PC-9 (cell line): Measurements from ENCODE around the gene POU6F2. TPM values are rescaled to one million over a fixed set of nuclear protein-coding genes. Genes with fewer than 3 reads are reported as not detected.

Experiments
- BruUV-seq: library from RNA; stranded (reverse); fragments of 400-500 nt; replicated peaks from 2 replicates; lab custom pipeline; 2021; lab: Mats Ljungman, UMichigan
- CTCF ChIA-PET: fragments of 300-600 bp; sonication (Branson Sonifier 250); formaldehyde crosslinking; loops from one replicate; lab custom pipeline; 2022; ENCODE audit warnings: antibody characterized with exemption; lab: Charles Lee
- POLR2A ChIA-PET: fragments of 300-600 bp; sonication (Branson Sonifier 250); formaldehyde crosslinking; loops from one replicate; lab custom pipeline; 2022; ENCODE audit warnings: antibody characterized with exemption; ENCODE audit not compliant: unreplicated experiment; lab: Charles Lee
- DNase-seq, 2 experiments: peaks; one replicate each; pipeline versions ENCODE4 v3.0.0 to v3.0.0-alpha.2; 2015 to 2022; ENCODE audit warnings: mixed read lengths in 1 of 2
- H2AFZ ChIP-seq: fragments of 200-600 bp; sonication (generic); 2 replicates; pipeline ENCODE4 v1.8.1; 2017; ENCODE audit warnings: antibody characterized with exemption
- H3F3A ChIP-seq: fragments of 200-600 bp; sonication (generic); 2 replicates; pipeline ENCODE4 v1.8.1; 2017; ENCODE audit warnings: antibody characterized with exemption, mild to moderate bottlenecking, low read depth; ENCODE audit not compliant: insufficient read depth
- H3K27ac ChIP-seq: fragments of 200-600 bp; sonication (generic); 2 replicates; pipeline ENCODE4 v1.6.1; 2016; ENCODE audit warnings: mixed run types
- H3K27me3 ChIP-seq: fragments of 200-600 bp; sonication (generic); 2 replicates; pipeline ENCODE4 v1.6.1; 2016; ENCODE audit warnings: low read depth, mixed run types; ENCODE audit not compliant: insufficient read depth
- H3K36me3 ChIP-seq: fragments of 200-600 bp; sonication (generic); 2 replicates; pipeline ENCODE4 v1.6.1; 2016; ENCODE audit warnings: low read depth, mixed run types
- H3K4me1 ChIP-seq: fragments of 200-600 bp; sonication (generic); replicated peaks from 2 replicates; pipeline ENCODE4 v1.6.1; 2016; ENCODE audit warnings: mixed run types; ENCODE audit not compliant: insufficient read depth
- H3K4me2 ChIP-seq: fragments of 200-600 bp; sonication (generic); 2 replicates; pipeline ENCODE4 v1.6.1; 2017; ENCODE audit warnings: mixed run types
- H3K4me3 ChIP-seq: fragments of 200-600 bp; sonication (generic); 2 replicates; pipeline ENCODE4 v1.6.1; 2016; ENCODE audit warnings: mixed run types
- H3K79me2 ChIP-seq: fragments of 200-600 bp; sonication (generic); 2 replicates; pipeline ENCODE4 v1.6.1; 2017; ENCODE audit warnings: low read depth, mixed run types
- H3K9me2 ChIP-seq: fragments of 200-600 bp; sonication (generic); 2 replicates; pipeline ENCODE4 v1.8.1; 2017; ENCODE audit warnings: mild to moderate bottlenecking; ENCODE audit not compliant: insufficient read depth
- H3K9me3 ChIP-seq: fragments of 200-600 bp; sonication (generic); 2 replicates; pipeline ENCODE4 v1.8.1; 2016; ENCODE audit warnings: low read depth; ENCODE audit not compliant: insufficient read depth
- H4K20me1 ChIP-seq: fragments of 200-600 bp; sonication (generic); 2 replicates; pipeline ENCODE4 v1.8.1; 2017; ENCODE audit not compliant: insufficient read depth
- EZH2 ChIP-seq: fragments of 200-600 bp; sonication (generic); IDR thresholded peaks from 2 replicates; pipeline ENCODE4 v1.8.0; 2017; ENCODE audit warnings: antibody characterized with exemption, low read depth
- intact Hi-C: fragments of 100-400 bp; cut with micrococcal nuclease; formaldehyde crosslinking; loops from one replicate; pipeline ENCODE4 v1.10.0; 2022; ENCODE audit not compliant: unreplicated experiment
- total RNA-seq: library from RNA; stranded (reverse); gene quantifications from 2 replicates; pipeline ENCODE4 v1.2.3, GENCODE V29; 2021
- TF ChIP-seq, protein P1 (sequence below): fragments of 200-600 bp; sonication (generic); conservative IDR thresholded peaks from 2 replicates; pipeline ENCODE4 v1.6.1; 2017; ENCODE audit warnings: mixed run types, antibody characterized with exemption, mild to moderate bottlenecking, moderate library complexity

The POU6F2 gene
- total RNA-seq, 1 experiment from 2014 or later, result not detected

DNA sequence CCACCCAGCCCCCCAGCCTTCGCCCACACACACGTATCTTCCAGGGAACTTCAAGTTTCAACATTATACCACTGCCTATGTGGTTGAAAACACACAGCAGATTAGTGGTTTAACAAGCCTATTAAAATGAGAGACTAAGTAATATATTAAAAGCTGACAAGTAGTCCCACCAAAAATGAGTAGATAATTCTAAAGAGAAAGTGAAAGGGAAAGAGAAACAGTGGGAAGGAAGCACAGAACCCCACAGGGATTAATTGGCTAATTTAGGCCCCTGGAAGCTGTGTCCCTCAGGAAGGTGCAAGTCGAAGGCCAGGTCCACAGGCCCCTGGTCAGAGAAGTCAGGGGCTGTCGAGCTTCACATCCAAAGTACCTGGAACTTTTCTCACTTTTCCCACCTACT lies 378.0 kb downstream of the POU6F2 start:
- Histone ChIP-seq H4K20me1 (no peaks in the 10 kb centered on the region), H3K79me2 (no peaks in the 10 kb centered on the region), H2AFZ (no peak overlapping the region), H3K4me1 (no peaks in the 10 kb centered on the region), H3K4me2 (no peak overlapping the region), H3K4me3 (no peak overlapping the region), H3K27me3 (peaks cover 24% of the 10 kb centered on the region), H3K36me3 (no peaks in the 10 kb centered on the region), H3K27ac (no peak overlapping the region), H3F3A (no peaks in the 10 kb centered on the region), H3K9me3 (no peaks in the 10 kb centered on the region), H3K9me2 (no peaks in the 10 kb centered on the region)
- intact Hi-C loops, result no loop called here
- POLR2A ChIA-PET, result no interaction called here
- no peak for TF ChIP-seq EZH2
- TF ChIP-seq, protein P1, sequence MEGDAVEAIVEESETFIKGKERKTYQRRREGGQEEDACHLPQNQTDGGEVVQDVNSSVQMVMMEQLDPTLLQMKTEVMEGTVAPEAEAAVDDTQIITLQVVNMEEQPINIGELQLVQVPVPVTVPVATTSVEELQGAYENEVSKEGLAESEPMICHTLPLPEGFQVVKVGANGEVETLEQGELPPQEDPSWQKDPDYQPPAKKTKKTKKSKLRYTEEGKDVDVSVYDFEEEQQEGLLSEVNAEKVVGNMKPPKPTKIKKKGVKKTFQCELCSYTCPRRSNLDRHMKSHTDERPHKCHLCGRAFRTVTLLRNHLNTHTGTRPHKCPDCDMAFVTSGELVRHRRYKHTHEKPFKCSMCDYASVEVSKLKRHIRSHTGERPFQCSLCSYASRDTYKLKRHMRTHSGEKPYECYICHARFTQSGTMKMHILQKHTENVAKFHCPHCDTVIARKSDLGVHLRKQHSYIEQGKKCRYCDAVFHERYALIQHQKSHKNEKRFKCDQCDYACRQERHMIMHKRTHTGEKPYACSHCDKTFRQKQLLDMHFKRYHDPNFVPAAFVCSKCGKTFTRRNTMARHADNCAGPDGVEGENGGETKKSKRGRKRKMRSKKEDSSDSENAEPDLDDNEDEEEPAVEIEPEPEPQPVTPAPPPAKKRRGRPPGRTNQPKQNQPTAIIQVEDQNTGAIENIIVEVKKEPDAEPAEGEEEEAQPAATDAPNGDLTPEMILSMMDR, result no peak
- CTCF ChIA-PET, result no interaction called here
- no TSS peak for BruUV-seq
- peak in 1 of 2 experiments; percentile 13 for DNase-seq

DNA sequence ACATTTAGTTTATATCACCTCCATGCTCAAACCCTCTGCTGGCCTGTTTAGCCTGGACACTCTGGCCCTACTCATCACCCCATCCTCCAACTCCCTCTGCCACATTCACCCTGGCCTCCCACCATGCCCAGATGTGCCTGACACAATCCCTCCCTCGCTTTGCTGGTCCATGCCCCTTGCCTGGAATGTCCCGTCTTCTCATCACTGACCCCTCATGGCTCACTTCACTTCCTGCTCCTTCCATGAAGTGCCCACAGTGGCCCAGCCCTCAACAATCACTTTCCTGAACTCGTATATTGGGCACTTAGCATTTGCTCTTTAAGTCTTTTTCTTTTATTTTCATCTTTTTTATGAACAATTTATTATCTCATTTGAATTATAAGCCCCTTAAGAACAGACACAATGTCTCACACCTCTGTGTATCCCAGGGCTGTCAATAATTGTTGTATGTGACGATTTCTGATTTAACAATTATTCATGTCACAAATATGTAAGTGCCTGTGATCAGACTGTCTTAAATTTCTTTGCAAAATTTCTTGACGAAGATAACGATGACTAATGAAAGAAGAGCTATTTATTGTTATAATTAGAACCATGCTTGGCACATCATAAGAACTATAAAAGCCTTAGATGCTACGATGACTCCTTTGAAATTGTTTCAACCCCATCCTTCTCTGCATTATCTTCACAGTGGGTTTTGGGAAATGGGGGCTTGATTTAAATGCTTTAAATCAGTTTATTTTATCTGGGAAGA lies 378.6 kb downstream of the POU6F2 start:
- H3K27ac ChIP-seq, result no peak overlapping the region
- H3K4me1 ChIP-seq, result no peaks in the 10 kb centered on the region
- TF ChIP-seq EZH2, result no peak
- TF ChIP-seq, protein P1, result no peak
- POLR2A ChIA-PET, result no interaction called here
- no peaks in the 10 kb centered on the region for H3K9me3 ChIP-seq
- no TSS peak for BruUV-seq
- CTCF ChIA-PET, result no interaction called here
- peaks cover 21% of the 10 kb centered on the region for H3K27me3 ChIP-seq
- no peaks in the 10 kb centered on the region for H3K9me2 ChIP-seq
- intact Hi-C loops, result no loop called here
- no peaks in the 10 kb centered on the region for H3F3A ChIP-seq
- H3K4me3 ChIP-seq, result no peak overlapping the region
- peak in 1 of 2 experiments; percentile 25 for DNase-seq
- H4K20me1 ChIP-seq, result no peaks in the 10 kb centered on the region
- no peaks in the 10 kb centered on the region for H3K79me2 ChIP-seq
- no peaks in the 10 kb centered on the region for H3K36me3 ChIP-seq
- H2AFZ ChIP-seq, result no peak overlapping the region
- H3K4me2 ChIP-seq, result no peak overlapping the region

DNA sequence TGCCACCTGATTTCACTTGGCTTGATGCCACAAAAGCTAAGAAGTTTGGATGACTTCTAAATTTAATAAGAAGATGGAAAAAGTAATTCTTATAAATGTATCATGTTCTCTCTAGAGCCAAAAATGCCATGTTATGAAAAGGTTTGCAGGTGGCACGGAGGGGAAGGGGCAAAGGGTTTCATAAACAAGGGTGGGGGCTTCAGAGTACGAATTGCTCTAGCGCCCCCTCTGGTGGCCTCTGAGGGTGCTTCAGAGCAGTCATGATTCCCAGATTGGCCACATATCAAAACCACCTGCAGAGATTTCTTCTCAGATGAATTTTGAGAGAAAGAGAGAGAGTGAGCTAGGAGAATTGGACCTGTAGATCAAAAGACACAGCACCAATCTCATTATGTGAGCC lies 379.9 kb downstream of the POU6F2 start:
- H3K79me2 ChIP-seq, result no peaks in the 10 kb centered on the region
- peaks cover 23% of the 10 kb centered on the region for H3K27me3 ChIP-seq
- TF ChIP-seq EZH2, result no peak
- TF ChIP-seq, protein P1, result peak; percentile 53; the same call in 1 of the 2 replicates
- BruUV-seq, result no TSS peak
- no peak for DNase-seq
- H3K36me3 ChIP-seq, result no peaks in the 10 kb centered on the region
- H3F3A ChIP-seq, result no peaks in the 10 kb centered on the region
- H2AFZ ChIP-seq, result no peak overlapping the region
- no peak overlapping the region for H3K4me2 ChIP-seq
- ChIA-PET CTCF (no interaction called here), POLR2A (no interaction called here)
- intact Hi-C loops, result no loop called here
- H3K27ac ChIP-seq, result no peak overlapping the region
- H3K4me3 ChIP-seq, result no peak overlapping the region
- no peaks in the 10 kb centered on the region for H3K9me2 ChIP-seq
- H4K20me1 ChIP-seq, result no peaks in the 10 kb centered on the region
- H3K4me1 ChIP-seq, result no peaks in the 10 kb centered on the region
- no peaks in the 10 kb centered on the region for H3K9me3 ChIP-seq
